GM18951 (cell line): ENCODE results near the gene IL17RD.
"Not testable (repeated sequence)": the region's sequence is repeated elsewhere in the genome, so short reads cannot be mapped to it uniquely, and the experiment has no call there.

Experiments used
- POLR2A ChIP-seq: IDR thresholded peaks from 4 replicates; pipeline ENCODE4 v1.6.1; 2011; ENCODE audit warnings: mild to moderate bottlenecking; ENCODE audit not compliant: insufficient read length, insufficient read depth; ENCODE audit errors: extremely low read depth
- in situ Hi-C: fragments of 300-500 bp; cut with MboI; formaldehyde crosslinking; loops from one replicate; pipeline ENCODE4 v1.12.0; 2022; ENCODE audit warnings: low sequenced_read_pairs, mixed read lengths, inconsistent platforms; ENCODE audit not compliant: unreplicated experiment

IL17RD gene

DNA sequence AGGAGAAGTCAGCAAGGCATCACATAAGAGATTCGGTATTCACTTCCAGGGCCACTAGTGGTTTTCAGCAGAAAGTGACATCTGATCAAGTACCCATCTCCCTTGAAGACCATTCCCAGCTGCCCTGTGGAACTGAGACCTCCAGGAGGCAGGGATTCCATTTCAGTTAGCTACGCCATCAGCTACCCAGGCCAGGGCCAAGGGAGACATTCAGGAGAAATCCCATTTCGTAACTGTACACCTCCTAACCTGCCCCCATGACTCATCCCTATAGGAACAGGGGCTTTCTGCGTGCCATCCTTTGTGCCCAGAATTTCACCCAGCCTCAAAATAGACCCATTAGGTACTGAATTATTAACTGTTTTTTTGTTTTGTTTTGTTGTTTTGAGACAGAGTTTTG is 79.9 kb downstream of the IL17RD start:
- TF ChIP-seq POLR2A, result no peak
- in situ Hi-C loops, result no loop called here

DNA sequence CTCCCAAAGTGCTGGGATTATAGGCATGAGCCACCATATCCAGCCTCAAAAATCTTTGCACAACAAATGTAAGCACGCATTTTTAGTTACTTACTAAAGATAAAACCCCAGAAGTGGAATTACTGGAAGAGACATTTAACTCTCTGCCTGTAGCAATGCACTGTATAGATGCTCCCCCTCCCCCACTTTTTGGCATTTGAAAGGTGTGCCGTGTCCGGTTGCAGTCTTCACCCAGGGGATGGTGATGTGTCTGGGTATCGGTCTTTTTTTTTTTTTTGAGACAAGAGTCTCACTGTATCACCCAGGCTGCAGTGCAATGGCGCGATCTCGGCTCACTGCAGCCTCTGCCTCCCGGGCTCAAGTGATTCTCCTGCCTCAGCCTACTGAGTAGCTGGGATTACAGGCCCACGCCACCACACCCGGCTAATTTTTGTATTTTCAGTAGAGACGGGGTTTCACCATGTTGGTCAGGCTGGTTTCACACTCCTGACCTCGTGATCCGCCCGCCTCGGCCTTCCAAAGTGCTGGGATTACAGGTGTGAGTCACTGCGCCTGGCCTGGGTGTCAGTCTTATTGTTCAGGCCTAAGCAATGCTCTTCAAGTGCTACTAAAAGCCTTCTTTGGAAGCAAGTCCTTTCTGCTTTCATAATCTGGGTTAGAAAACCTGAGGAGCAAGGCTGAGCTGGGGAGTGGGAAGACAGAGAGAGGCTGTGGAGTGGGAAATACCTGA is 81.7 kb downstream of the IL17RD start:
- in situ Hi-C loops, result not testable (repeated sequence)

DNA sequence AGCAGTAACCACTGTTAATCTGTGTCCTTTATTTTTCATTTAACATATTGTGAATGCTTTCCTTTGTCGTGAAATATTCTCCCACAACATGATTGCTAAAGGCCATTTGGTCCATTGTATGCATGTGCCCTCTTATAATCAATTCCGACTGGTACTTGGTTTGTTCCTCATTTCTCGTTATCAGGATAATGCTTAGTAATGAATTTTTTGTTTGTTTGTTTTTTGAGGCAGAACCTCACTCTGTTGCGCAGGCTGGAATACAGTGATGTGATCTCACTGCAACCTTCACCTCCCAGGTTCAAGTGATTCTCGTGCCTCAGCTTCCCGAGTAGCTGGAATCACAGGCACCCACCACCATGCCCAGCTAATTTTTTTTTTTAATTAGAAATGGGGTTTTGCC is 82.7 kb downstream of the IL17RD start:
- no peak for TF ChIP-seq POLR2A
- in situ Hi-C loops, result no loop called here

DNA sequence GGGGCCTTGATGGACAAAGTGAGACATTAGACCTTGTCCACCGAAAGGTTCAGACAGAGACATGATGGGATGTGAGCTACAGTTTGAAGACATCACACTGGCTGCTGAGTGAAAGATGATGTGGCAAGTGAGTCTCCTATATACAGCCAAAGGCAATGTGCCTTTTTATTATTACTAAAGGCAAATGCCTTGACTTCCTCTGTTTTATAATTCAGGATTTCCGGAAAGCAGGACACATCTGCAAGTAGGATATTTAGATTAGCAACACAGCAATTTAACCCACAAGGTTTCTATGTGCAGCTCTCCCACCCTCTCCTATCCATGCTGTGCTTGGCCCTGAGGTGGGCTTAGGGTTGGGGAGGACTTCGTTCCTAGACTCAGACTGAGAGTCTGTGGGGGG is 84.0 kb downstream of the IL17RD start:
- in situ Hi-C loops, result no loop called here
- TF ChIP-seq POLR2A, result no peak

DNA sequence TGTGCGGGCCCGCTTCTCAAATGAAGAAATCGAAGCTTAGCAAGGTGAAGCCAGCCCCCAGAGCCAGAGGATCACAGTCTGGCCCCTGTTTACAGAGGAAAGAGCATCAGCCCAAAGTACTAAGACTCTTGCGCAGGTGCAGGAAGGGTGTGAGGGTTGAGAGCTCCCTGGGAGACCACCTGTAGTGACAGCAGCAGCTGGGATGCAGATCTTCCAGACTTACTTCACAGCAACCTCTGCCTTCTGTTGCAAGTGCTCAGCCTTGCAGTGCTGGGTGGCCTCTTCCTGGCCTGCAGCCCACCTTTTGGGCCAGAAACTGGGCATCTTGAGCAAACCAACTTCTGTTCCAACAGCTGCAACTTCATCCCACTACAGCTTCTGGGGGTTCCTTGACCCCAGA is 85.0 kb downstream of the IL17RD start:
- no peak for TF ChIP-seq POLR2A
- in situ Hi-C loops, result no loop called here

DNA sequence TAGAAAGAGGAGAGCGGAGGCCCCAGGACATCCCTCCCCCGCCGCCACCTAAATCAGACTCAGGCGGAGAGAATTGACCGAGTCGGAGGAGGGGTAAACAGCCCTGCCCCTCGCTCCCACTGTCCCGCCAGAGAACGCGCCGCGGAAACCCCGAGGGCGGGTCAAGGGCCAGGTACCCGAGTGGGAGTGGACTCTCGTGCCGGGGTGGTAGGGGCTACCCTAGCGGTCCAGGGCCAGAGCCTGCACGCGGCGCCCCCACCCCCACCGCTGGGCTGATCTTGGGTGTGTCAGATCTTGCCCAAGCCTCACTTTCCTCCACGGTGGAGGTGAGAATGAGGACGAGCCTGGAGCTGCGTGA is 85.7 kb downstream of the IL17RD start:
- no peak for TF ChIP-seq POLR2A
- in situ Hi-C loops, result no loop called here

DNA sequence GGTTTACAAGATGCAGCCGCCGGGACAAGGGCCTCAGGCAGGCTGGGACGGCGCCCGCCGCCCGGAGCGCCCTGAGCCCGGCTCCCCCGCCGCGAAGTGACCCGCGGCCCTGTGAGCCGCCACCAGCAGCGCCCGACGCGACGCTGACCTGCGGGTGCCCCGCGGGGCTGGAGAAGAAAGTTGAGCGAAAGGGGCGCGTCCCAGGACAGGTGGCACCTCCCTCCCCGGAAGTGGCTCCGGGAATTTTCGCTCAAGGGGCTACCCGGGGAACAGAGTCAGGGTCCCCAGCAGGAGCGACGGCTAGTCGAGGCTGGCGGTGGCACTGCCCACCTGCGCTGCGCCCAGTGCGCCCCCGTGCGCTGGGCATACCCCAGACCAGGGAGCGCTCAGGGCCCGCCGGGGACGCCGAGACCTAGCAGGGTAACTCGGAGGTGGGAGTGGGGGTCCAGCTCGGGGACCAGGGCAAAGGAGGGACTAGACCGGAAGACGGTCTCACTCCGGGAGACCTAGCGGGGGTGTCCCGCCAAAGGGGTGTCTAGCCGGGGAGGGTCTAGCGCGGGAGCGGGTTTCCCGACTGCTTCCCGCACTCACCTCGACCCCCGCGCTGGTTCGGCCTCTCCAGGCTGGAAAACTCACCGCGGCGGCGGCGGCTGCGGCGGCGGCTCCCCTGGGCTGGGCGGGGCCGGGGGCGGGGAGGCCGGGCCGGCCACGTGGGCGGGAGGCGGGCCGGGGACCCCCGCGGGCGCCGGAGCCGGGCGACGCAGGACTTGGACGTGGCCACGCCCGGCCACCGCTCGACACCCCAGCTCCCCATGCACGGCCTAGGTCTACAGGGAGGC is 86.3 kb downstream of the IL17RD start:
- in situ Hi-C loops, result no loop called here
- TF ChIP-seq POLR2A, result no peak

DNA sequence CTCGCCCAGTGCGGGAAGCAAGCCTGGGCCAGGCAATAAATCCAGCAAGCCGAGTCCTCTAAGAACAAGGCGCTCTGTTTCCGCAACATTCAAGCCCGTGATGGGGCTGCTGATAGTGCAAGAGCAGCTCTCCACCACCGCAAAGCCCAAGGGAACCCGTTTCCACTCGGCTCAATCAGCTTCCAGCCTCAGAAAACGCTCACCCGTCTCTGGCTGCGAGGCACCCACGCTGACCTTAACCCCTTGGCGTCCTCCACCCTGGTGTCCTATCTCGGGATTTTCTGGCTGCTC is 86.9 kb downstream of the IL17RD start:
- in situ Hi-C loops, result no loop called here
- no peak for TF ChIP-seq POLR2A

DNA sequence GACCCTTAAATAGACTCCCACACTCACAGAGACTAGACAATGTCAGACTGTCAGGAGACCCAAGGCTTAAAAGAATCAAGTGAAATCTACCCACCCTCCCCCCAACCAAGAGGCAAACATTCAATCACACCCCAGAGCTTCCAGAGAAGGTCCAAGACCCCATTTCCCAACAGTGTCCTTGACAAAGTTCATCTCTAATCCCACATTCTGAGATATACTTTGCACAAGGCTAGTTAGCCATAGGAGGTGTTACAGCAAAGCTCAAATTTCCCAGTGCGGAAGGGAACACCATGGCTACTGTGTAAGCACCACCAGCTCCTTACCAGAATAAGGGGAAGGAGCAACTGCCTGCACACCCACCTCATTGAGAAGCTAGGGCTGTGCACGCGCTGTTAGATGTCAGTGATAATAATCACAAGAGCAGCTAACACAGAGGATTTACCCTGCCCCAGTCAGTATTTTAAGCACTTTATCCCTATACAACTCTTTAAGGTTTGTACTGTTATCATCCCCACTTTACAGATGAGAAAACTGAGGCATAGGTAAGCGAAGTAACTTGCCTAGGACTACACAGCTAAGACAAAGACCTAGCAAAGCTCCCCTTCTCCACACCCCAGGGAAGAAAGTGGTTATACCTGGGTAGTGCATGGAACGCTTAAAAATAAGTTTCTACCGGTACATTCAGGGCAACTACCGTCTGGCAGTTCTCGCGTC is 87.4 kb downstream of the IL17RD start:
- in situ Hi-C loops, result no loop called here
- no peak for TF ChIP-seq POLR2A

DNA sequence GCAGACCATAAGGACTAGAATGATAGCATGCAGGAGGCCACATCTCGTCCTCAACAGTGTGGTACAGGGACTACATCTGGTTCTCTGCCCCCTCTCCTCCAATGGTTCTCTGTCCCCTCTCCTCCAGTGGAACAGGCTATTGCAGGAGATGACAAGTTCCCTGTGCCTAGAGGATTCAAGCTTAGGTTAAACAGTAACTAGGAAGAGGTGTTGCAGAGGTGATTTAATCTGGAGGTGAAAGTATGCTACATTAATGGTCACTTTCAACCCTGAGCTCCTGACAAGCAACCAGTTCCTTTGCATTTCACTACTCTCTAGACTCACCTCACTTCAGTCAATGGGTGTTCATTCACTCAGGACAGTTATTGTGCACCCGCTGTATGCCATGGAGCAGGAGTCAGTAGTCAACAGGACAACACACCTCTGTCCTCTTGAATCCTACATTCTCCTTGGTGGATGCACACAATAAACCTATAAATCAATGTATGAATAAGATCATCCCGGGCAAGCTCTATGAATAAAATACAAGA is 88.7 kb downstream of the IL17RD start:
- in situ Hi-C loops, result no loop called here
- no peak for TF ChIP-seq POLR2A

DNA sequence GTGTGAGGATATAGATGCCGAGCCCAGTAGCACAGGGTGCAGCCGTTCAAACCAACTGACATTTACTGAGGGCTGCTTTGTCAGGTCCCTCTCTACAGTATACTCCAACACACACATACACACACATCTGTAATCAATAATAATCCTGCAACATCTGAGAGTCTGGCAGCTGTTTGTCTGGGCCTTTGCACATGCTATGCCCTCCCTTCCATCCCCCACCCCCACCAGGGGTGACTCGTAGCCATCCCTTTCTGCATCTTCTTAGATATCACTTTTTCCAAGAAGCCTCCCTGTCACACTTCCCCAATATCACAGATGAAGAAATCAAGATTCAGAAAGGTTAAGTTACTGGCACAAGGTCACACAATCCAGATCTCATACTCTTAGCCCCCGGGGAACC is 91.0 kb downstream of the IL17RD start:
- in situ Hi-C loops, result no loop called here
- TF ChIP-seq POLR2A, result no peak

DNA sequence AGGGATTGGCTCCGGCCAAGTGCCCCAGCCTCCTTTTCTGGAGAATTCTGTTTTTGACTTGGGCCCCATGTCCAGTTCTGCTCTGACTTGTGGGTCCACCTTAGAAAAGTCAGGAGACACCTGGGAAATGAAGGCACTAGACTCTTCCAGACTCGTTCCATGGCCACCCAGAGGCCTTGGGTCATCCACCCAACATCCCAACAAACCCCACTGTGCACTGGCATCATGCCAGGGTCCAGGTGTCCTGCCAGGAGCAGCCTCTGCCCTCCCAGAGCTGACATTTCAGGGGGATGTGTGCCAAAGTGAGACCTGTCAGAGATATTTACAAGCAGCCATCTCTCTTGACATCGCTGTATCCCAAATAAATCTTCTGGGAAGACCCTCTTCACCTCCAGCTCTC is 91.5 kb downstream of the IL17RD start:
- no peak for TF ChIP-seq POLR2A
- in situ Hi-C loops, result no loop called here

DNA sequence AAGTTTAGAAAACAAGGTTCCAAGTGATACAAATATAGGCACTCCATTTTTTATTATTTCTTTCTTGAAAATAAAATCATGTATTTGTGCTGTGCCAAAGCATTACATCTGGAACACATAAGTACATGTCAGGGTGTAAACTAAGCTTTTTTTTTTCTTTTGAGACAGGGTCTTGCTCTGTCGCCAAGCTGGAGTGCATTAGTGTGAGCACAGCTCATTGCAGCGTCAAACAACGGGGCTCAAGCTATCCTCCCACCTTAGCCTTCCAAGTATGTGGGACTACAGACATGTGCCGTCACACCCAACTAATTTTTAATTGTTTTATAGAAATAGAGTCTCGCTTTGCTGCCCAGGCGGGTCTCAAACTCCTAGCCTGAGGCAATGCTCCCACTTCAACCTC is 95.7 kb downstream of the IL17RD start:
- in situ Hi-C loops, result no loop called here
- no peak for TF ChIP-seq POLR2A
